Prostate gland (tissue), 2 donors: ENCODE measurements around the gene SETBP1. TPM values are rescaled to one million over a fixed set of nuclear protein-coding genes. Genes with fewer than 3 reads are reported as not detected.

Experiments
- DNase-seq: peaks from one replicate; pipeline ENCODE4 v3.0.0-alpha.2; 2019; ENCODE audit warnings: low spot score
- H3K27ac ChIP-seq, 2 donors: fragments of 200-600 bp; sonication (generic); 2 replicates each; pipeline ENCODE4 v1.5.1; 2017 to 2019
- H3K27me3 ChIP-seq: fragments of 200-600 bp; sonication (generic); replicated peaks from 2 replicates; pipeline ENCODE4 v1.5.1; 2019; ENCODE audit not compliant: insufficient read depth
- H3K36me3 ChIP-seq, 2 donors: fragments of 200-600 bp; sonication (generic); 1 replicate in 1 of 2; 2 replicates in 1 of 2; pipeline versions ENCODE4 v1.5.1 to v1.8.1; 2017 to 2019
- H3K4me1 ChIP-seq: fragments of 200-600 bp; sonication (generic); replicated peaks from 2 replicates; pipeline ENCODE4 v1.5.1; 2019
- H3K4me3 ChIP-seq, 2 donors: fragments of 200-600 bp; sonication (generic); 2 replicates each; pipeline ENCODE4 v1.5.1; 2017 to 2019
- H3K9me3 ChIP-seq: fragments of 200-600 bp; sonication (generic); 2 replicates; pipeline ENCODE4 v1.5.1; 2017
- CTCF ChIP-seq, 4 experiments: fragments of 200-600 bp in 2 of 4; fragments of 450-650 bp in 2 of 4; sonication (generic) in 2 of 4; IDR thresholded peaks; 1 replicate in 3 of 4; 2 replicates in 1 of 4; pipeline ENCODE4 v1.5.1; 2016 to 2019; ENCODE audit warnings: antibody characterized with exemption in 4 of 4, mild to moderate bottlenecking in 2 of 4, moderate library complexity in 2 of 4
- POLR2A ChIP-seq: fragments of 450-650 bp; IDR thresholded peaks from one replicate; pipeline ENCODE4 v1.6.1; 2016; ENCODE audit warnings: antibody characterized with exemption, mild to moderate bottlenecking
- POLR2AphosphoS5 ChIP-seq: sonication (generic); formaldehyde crosslinking; IDR thresholded peaks from one replicate; pipeline ENCODE4 v1.6.1; 2017; ENCODE audit warnings: antibody characterized with exemption
- WGBS: methylation state at CpG from one replicate; pipeline ENCODE4 v1.1.5; 2018; 5-methylcytosine and 5-hydroxymethylcytosine counted together
- intact Hi-C: fragments of 100-400 bp; cut with DNase I; formaldehyde crosslinking; loops from one replicate; pipeline ENCODE4 v1.14.2; 2022
- total RNA-seq, 2 donors: library from RNA; depleted of rRNA; stranded (reverse); fragments of >200 nt; gene quantifications; one replicate each; pipeline ENCODE4 v1.1.0, GENCODE V29; 2016

SETBP1 gene
- total RNA-seq, 2 donors from 2014 or later: 28.4 to 45.1 TPM

GRCh38 chr18:44729631-44730101 lies 49.0 kb downstream of the SETBP1 start:
- Histone ChIP-seq H3K27ac (no peak overlapping the region), H3K36me3 (no peaks in the 10 kb centered on the region), H3K27me3 (no peaks in the 10 kb centered on the region), H3K9me3 (no peaks in the 10 kb centered on the region), H3K4me1 (peaks cover 16% of the 10 kb centered on the region), H3K4me3 (no peak overlapping the region)
- WGBS: 51% methylated on average over 5 of the region's 5 CpGs
- TF ChIP-seq CTCF (IDR thresholded peaks at IDR 0.05) (no peak), POLR2A (no peak), POLR2AphosphoS5 (no peak)
- intact Hi-C loops: no loop called here
- no peak for DNase-seq

GRCh38 chr18:44730803-44731529 lies 50.3 kb downstream of the SETBP1 start:
- intact Hi-C loops: no loop called here
- Histone ChIP-seq H3K27me3 (no peaks in the 10 kb centered on the region), H3K36me3 (no peaks in the 10 kb centered on the region), H3K4me1 (peaks cover 16% of the 10 kb centered on the region), H3K9me3 (no peaks in the 10 kb centered on the region), H3K4me3 (no peak overlapping the region), H3K27ac (peak overlapping the region in 1 of 2 donors; percentile 23)
- WGBS: 82% methylated on average over 7 of the region's 7 CpGs
- DNase-seq: no peak
- TF ChIP-seq CTCF (IDR thresholded peaks at IDR 0.05) (no peak), POLR2AphosphoS5 (no peak), POLR2A (no peak)

- TF ChIP-seq POLR2A: no peak
- TF ChIP-seq CTCF (IDR thresholded peaks at IDR 0.05): no peak
- peak; percentile 57 for TF ChIP-seq POLR2AphosphoS5
- DNase-seq: no peak
- intact Hi-C loops: no loop called here
- H3K27me3 ChIP-seq: no peaks in the 10 kb centered on the region
- WGBS: 49% methylated on average over 9 of the region's 9 CpGs
- peak overlapping the region; percentile 32 to 35 for H3K27ac ChIP-seq
- no peaks in the 10 kb centered on the region for H3K9me3 ChIP-seq
- H3K4me3 ChIP-seq: no peak overlapping the region
- peaks cover 15% of the 10 kb centered on the region for H3K4me1 ChIP-seq
- no peaks in the 10 kb centered on the region for H3K36me3 ChIP-seq
Measured at GRCh38 chr18:44731530-44732237, 51.0 kb downstream of the SETBP1 start.

- WGBS: 30% methylated on average over 9 of the region's 9 CpGs
- Histone ChIP-seq H3K9me3 (no peaks in the 10 kb centered on the region), H3K4me1 (peaks cover 15% of the 10 kb centered on the region), H3K36me3 (no peaks in the 10 kb centered on the region), H3K27me3 (no peaks in the 10 kb centered on the region), H3K27ac (peak overlapping the region; percentile 32 to 35), H3K4me3 (no peak overlapping the region)
- DNase-seq: no peak
- TF ChIP-seq POLR2AphosphoS5 (no peak), CTCF (IDR thresholded peaks at IDR 0.05) (no peak), POLR2A (no peak)
- intact Hi-C loops: no loop called here
Measured at GRCh38 chr18:44732238-44732563, 51.5 kb downstream of the SETBP1 start.

GRCh38 chr18:44732599-44732998 lies 51.9 kb downstream of the SETBP1 start:
- TF ChIP-seq POLR2AphosphoS5: no peak
- no peak for TF ChIP-seq CTCF (IDR thresholded peaks at IDR 0.05)
- no peak for TF ChIP-seq POLR2A
- Histone ChIP-seq H3K4me1 (peaks cover 15% of the 10 kb centered on the region), H3K4me3 (no peak overlapping the region), H3K9me3 (no peaks in the 10 kb centered on the region), H3K36me3 (no peaks in the 10 kb centered on the region), H3K27ac (peak overlapping the region; percentile 32 to 35), H3K27me3 (no peaks in the 10 kb centered on the region)
- 10% methylated on average over 5 of the region's 5 CpGs for WGBS
- intact Hi-C loops: no loop called here
- DNase-seq: peak; percentile 28
